Epidermal melanocyte (primary cell): ENCODE measurements around the gene C11orf65.

ENCODE experiments used
- DNase-seq: peaks from one replicate; pipeline ENCODE4 v3.0.0; 2011; ENCODE audit warnings: low spot score; ENCODE audit not compliant: insufficient read length

C11orf65 gene, protein sequence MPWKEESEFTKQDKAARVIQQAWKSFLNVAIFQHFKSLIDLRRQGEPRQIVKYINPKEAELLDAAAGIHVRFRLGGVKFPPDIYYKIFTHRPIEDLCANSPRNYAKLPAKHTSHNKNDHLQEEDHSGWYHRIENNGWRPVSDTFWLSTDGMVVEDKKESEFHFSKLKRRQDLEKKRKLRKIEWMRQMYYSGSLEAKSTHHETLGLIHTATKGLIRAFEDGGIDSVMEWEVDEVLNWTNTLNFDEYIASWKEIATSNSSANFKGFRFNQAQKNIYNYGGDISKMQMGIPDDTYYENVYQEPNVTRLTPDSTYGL

GRCh38 chr11:108467091-108467823, at the start of gene C11orf65:
C11orf65 (minus strand) TSS chr11:108467529; CDS start chr11:108461559, 5,970 bp downstream.
- peak; percentile 87 for DNase-seq

GRCh38 chr11:108516125-108516524, 48.8 kb upstream of the C11orf65 start:
- DNase-seq = no peak

GRCh38 chr11:108512708-108513107, 45.4 kb upstream of the C11orf65 start:
- no peak for DNase-seq

DNA sequence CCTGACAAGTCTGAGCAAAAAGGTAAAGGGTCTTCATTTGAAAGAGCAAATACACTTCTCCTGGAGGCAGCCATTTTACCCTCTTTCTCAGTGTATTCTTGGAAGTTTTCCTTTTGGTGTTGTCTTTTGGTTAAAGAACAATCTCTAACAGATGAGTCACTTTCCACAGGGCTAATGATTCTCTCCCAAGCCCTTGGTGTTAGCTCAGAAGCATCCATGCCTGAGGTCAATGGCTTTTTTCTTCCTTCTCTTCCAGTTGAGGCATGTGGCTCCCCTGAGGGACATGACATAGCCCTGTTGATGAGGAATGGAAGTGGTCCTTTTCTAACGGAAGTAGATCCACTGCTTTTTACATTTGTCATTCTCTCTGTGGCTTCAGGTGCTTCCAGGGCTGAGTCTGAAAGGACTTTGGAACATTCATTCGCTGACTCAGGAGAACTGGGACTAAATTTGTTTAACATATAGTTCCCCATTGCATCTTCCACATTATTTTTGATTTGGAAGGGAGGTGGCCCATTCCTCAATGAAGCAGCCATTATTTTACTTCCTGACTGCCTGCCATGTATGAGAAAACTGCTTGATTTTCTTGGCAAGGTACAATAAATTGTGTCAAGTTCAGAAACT, 44.6 kb upstream of the C11orf65 start:
- no peak for DNase-seq

- no peak for DNase-seq
Measured at GRCh38 chr11:108508653-108509593, 41.6 kb upstream of the C11orf65 start.

- no peak for DNase-seq
Measured at GRCh38 chr11:108501396-108501795, 34.1 kb upstream of the C11orf65 start.

- no peak for DNase-seq
Measured at GRCh38 chr11:108500721-108501120, 33.4 kb upstream of the C11orf65 start.

GRCh38 chr11:108500169-108500568, 32.8 kb upstream of the C11orf65 start:
- no peak for DNase-seq

GRCh38 chr11:108498816-108499408, 31.6 kb upstream of the C11orf65 start:
- DNase-seq = no peak

- peak; percentile 51 for DNase-seq
Measured at GRCh38 chr11:108498046-108498815, 30.9 kb upstream of the C11orf65 start, which contains the start of gene POGLUT3. POGLUT3 (minus strand) TSS chr11:108498384; CDS start chr11:108498366, 18 bp downstream.

DNA sequence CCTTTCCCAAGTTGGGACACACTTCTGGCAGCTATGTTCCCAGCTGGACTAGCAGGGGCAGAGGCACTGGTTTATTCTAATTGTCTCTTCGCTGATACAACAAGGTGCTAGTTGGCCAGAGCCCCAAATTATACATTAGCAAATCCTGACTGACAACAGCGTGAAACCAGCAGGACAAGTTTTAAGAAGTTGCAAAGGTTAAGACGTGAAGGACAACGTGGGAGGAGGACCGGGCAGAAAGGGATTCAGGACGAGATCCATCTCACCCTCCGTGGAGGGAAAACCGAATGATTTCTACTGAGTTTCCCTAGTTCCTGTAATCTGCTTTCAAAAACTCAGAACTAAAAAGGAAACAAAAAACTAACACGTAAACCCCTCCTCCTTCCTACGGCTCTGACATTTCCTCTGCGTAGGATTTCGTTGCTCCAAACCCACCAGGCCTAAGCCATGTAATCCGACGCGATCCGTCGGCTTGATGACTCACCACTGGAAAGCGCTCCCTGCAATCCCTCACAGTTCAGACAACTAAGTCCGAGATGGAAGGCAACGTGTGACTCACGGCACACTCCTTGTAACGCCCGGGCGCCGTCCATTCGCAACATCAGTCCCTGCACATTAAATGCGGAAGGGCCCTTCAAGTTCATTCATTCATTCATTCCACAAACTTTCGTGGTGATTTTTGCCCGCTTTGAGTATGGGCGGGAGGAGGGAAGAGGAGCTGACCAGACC, 30.2 kb upstream of the C11orf65 start:
- DNase-seq = peak; percentile 92

DNA sequence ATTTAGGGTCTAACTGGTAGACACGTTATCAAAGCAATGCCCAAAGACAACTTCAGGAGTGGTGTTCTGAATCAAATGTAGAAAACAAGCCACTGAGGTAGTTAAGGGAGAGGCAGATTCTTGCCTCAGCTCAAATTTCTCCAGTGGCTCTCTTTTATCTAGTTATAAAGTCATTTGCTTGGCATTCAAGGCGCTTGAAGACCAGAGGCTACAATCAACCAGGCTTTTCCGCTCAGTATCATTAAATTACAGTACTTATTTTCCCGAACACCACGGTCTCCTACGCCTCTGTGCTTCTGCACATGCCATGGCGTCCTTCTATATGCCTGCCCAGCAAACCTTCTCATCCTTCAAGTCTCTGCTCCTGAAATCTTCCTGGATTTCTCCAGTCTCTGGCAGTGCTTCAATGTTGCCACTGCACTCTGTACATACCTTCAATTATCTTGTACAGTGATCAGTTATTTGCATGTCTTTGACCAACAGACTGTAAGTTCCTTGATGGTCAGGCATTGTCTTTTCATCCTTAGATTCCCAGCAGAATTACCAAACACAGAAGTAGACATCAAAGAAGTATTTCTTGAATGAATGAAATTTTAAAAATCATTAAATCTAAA, 29.4 kb upstream of the C11orf65 start:
- DNase-seq = no peak

DNA sequence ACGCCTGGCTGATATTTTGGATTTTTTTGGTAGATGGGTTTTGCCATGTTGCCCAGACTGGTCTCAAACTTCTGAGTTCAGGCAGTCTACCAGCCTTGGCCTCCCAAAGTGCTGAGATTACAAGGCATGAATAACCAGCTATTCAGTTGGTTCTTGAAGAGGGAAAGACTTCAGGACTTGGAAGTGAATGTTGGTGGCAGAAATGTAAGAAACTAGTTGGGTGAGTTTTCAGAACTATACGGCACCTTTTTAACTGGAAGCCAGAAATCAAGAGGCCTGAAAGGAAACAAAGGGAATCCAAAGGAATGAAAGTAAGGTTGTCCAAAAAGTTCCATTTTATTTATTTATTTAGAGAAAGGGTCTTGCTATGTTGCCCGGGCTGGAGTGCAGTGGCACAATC, 28.0 kb upstream of the C11orf65 start:
- DNase-seq = no peak

DNA sequence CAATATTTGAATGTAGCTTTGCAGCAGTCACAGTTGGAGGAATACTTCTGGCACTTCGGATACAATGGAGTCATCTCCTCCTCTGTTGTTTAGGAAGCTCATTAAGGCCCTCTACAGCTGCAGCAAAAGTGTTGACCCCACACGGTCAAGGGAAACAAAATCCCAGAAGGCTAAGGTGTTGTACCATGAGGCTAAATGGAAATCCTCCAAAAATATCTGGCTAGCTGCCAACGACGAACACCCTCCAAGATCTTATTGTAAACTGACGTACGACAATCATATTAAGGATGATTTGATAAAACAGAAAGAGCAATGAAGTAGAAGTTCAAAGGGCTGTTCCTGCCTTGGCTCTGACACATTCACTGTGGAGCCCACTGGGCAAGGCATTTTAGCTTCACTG, 26.9 kb upstream of the C11orf65 start:
- no peak for DNase-seq

GRCh38 chr11:108491936-108492335, 24.6 kb upstream of the C11orf65 start:
- DNase-seq = no peak

- no peak for DNase-seq
Measured at GRCh38 chr11:108486828-108487227, 19.5 kb upstream of the C11orf65 start.

DNA sequence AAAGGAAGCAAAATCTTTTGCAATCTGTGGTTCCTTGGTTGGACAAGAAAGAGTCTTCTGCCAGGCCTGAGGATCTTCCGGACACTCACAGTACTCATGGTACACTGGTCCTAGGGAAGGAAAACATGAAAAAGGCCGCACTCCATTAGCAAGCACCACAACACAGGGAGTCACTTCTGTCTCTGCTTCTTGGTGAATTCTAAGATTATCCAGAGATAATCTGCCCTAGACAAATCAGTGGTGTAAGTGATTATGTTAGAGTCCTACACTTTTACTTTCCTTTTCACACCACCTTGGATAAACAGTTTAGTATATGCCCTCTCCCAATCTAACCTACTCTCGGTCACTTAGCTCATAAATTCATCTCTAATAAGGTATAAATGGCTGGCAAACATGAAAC, 19.0 kb upstream of the C11orf65 start:
- no peak for DNase-seq

- DNase-seq = no peak
Measured at GRCh38 chr11:108483163-108483562, 15.8 kb upstream of the C11orf65 start.
